GM21423 (cell line): ENCODE results near the gene MAP2K3.
A peak's percentile ranks its signal among the peaks of the same experiment; 100 is the strongest.

Source experiments
- ATAC-seq: cut with Tn5 transposase; IDR thresholded peaks from one replicate; pipeline ENCODE4 v1.9.1; 2021; ENCODE audit warnings: mild to moderate bottlenecking, moderate library complexity; ENCODE audit not compliant: unreplicated experiment

MAP2K3 gene

GRCh38 chr17:21252796-21253645 lies 31.5 kb upstream of the MAP2K3 start, which contains the start of gene NATD1:
Gene NATD1, minus strand, starts transcription at chr17:21253410. Its CDS starts 146 bp downstream, at chr17:21253264.
- peak; percentile 74 for ATAC-seq

- peak; percentile 6 for ATAC-seq
These were observed 30.7 kb upstream of the MAP2K3 start for GRCh38 chr17:21253646-21254441.

- no peak for ATAC-seq
These were observed 25.9 kb upstream of the MAP2K3 start for GRCh38 chr17:21258593-21258992.

- ATAC-seq = no peak
These were observed 22.1 kb upstream of the MAP2K3 start for GRCh38 chr17:21262259-21262993.

- ATAC-seq = no peak
These were observed 21.1 kb upstream of the MAP2K3 start for GRCh38 chr17:21263376-21263775.

- ATAC-seq = no peak
These were observed 15.8 kb upstream of the MAP2K3 start for GRCh38 chr17:21268596-21269188.

- ATAC-seq = no peak
These were observed 15.1 kb upstream of the MAP2K3 start for GRCh38 chr17:21269394-21269793.

- ATAC-seq = no peak
These were observed 12.9 kb upstream of the MAP2K3 start for GRCh38 chr17:21271454-21272183.

- no peak for ATAC-seq
These were observed 12.3 kb upstream of the MAP2K3 start for GRCh38 chr17:21272250-21272649.

GRCh38 chr17:21272881-21273792 lies 11.4 kb upstream of the MAP2K3 start:
- no peak for ATAC-seq

- no peak for ATAC-seq
These were observed 9.4 kb upstream of the MAP2K3 start for GRCh38 chr17:21275047-21275578.

- ATAC-seq = peak; percentile 88
These were observed 8.8 kb upstream of the MAP2K3 start for GRCh38 chr17:21275579-21276263.

GRCh38 chr17:21276264-21276588 lies 8.3 kb upstream of the MAP2K3 start:
- ATAC-seq = no peak

- ATAC-seq = no peak
These were observed 7.2 kb upstream of the MAP2K3 start for GRCh38 chr17:21277332-21277731.

GRCh38 chr17:21278450-21279197 lies 5.9 kb upstream of the MAP2K3 start:
- ATAC-seq = no peak

- ATAC-seq = no peak
These were observed 5.3 kb upstream of the MAP2K3 start for GRCh38 chr17:21279198-21279535.

- no peak for ATAC-seq
These were observed 4.9 kb upstream of the MAP2K3 start for GRCh38 chr17:21279582-21279981.

- ATAC-seq = no peak
These were observed 4.4 kb upstream of the MAP2K3 start for GRCh38 chr17:21280081-21280518.
